Measurements from ENCODE around the gene CDH5.

The CDH5 gene

GRCh38 chr16:66432429-66432828 is 65.9 kb downstream of the CDH5 start:
- Histone ChIP-seq H3K36me3 (ENCODE audit: insufficient read depth, low read length) (no peaks in the 10 kb centered on the region), H3K9me3 (ENCODE audit: control insufficient read depth, insufficient read depth, low read length) (no peaks in the 10 kb centered on the region), H3K9ac (ENCODE audit: low read depth, low read length) (no peak overlapping the region), H3K4me1 (ENCODE audit: insufficient read depth, low read length) (peaks cover 14% of the 10 kb centered on the region)

- Histone ChIP-seq H3K9ac (ENCODE audit: low read depth, low read length) (no peak overlapping the region), H3K4me1 (ENCODE audit: insufficient read depth, low read length) (peaks cover 14% of the 10 kb centered on the region), H3K9me3 (ENCODE audit: control insufficient read depth, insufficient read depth, low read length) (no peaks in the 10 kb centered on the region), H3K36me3 (ENCODE audit: insufficient read depth, low read length) (no peaks in the 10 kb centered on the region)
Measured at GRCh38 chr16:66434619-66435430, 68.3 kb downstream of the CDH5 start.

- Histone ChIP-seq H3K9ac (ENCODE audit: low read depth, low read length) (no peak overlapping the region), H3K36me3 (ENCODE audit: insufficient read depth, low read length) (no peaks in the 10 kb centered on the region), H3K4me1 (ENCODE audit: insufficient read depth, low read length) (peaks cover 14% of the 10 kb centered on the region), H3K9me3 (ENCODE audit: control insufficient read depth, insufficient read depth, low read length) (no peaks in the 10 kb centered on the region)
Measured at GRCh38 chr16:66435896-66436295, 69.4 kb downstream of the CDH5 start.

GRCh38 chr16:66437391-66437945 is 71.0 kb downstream of the CDH5 start:
- Histone ChIP-seq H3K36me3 (ENCODE audit: insufficient read depth, low read length) (no peaks in the 10 kb centered on the region), H3K9ac (ENCODE audit: low read depth, low read length) (no peak overlapping the region), H3K4me1 (ENCODE audit: insufficient read depth, low read length) (peaks cover 14% of the 10 kb centered on the region), H3K9me3 (ENCODE audit: control insufficient read depth, insufficient read depth, low read length) (no peaks in the 10 kb centered on the region)

- Histone ChIP-seq H3K9me3 (ENCODE audit: control insufficient read depth, insufficient read depth, low read length) (no peaks in the 10 kb centered on the region), H3K4me1 (ENCODE audit: insufficient read depth, low read length) (peaks cover 13% of the 10 kb centered on the region), H3K36me3 (ENCODE audit: insufficient read depth, low read length) (no peaks in the 10 kb centered on the region), H3K9ac (ENCODE audit: low read depth, low read length) (no peak overlapping the region)
Measured at GRCh38 chr16:66438536-66438935, 72.0 kb downstream of the CDH5 start.

GRCh38 chr16:66439051-66439730 is 72.7 kb downstream of the CDH5 start:
- H3K36me3 ChIP-seq (ENCODE audit: insufficient read depth, low read length), result no peaks in the 10 kb centered on the region
- H3K9ac ChIP-seq (ENCODE audit: low read depth, low read length), result no peak overlapping the region
- peaks cover 12% of the 10 kb centered on the region for H3K4me1 ChIP-seq (ENCODE audit: insufficient read depth, low read length)
- no peaks in the 10 kb centered on the region for H3K9me3 ChIP-seq (ENCODE audit: control insufficient read depth, insufficient read depth, low read length)

- H3K9ac ChIP-seq (ENCODE audit: low read depth, low read length), result no peak overlapping the region
- no peaks in the 10 kb centered on the region for H3K36me3 ChIP-seq (ENCODE audit: insufficient read depth, low read length)
- H3K4me1 ChIP-seq (ENCODE audit: insufficient read depth, low read length), result peaks cover 5% of the 10 kb centered on the region; the same call in 1 of the 2 replicates
- H3K9me3 ChIP-seq (ENCODE audit: control insufficient read depth, insufficient read depth, low read length), result no peaks in the 10 kb centered on the region
Measured at GRCh38 chr16:66440271-66440802, 73.8 kb downstream of the CDH5 start.

- H3K9me3 ChIP-seq (ENCODE audit: control insufficient read depth, insufficient read depth, low read length), result no peaks in the 10 kb centered on the region
Measured at GRCh38 chr16:66440970-66441369, 74.5 kb downstream of the CDH5 start.

GRCh38 chr16:66441586-66442375 is 75.3 kb downstream of the CDH5 start:
- H3K4me1 ChIP-seq (ENCODE audit: insufficient read depth, low read length), result peaks cover 5% of the 10 kb centered on the region; the same call in 1 of the 2 replicates
- no peak overlapping the region for H3K9ac ChIP-seq (ENCODE audit: low read depth, low read length)
- no peaks in the 10 kb centered on the region for H3K9me3 ChIP-seq (ENCODE audit: control insufficient read depth, insufficient read depth, low read length)
- H3K36me3 ChIP-seq (ENCODE audit: insufficient read depth, low read length), result no peaks in the 10 kb centered on the region

More at GRCh38 chr16:66440970-66441369, 74.5 kb downstream of the CDH5 start:
- Histone ChIP-seq H3K9ac (ENCODE audit: low read depth, low read length) (no peak overlapping the region), H3K36me3 (ENCODE audit: insufficient read depth, low read length) (no peaks in the 10 kb centered on the region), H3K4me1 (ENCODE audit: insufficient read depth, low read length) (peaks cover 5% of the 10 kb centered on the region; the same call in 1 of the 2 replicates)

- Histone ChIP-seq H3K4me1 (ENCODE audit: insufficient read depth, low read length) (peaks cover 5% of the 10 kb centered on the region; the same call in 1 of the 2 replicates), H3K36me3 (ENCODE audit: insufficient read depth, low read length) (no peaks in the 10 kb centered on the region), H3K9ac (ENCODE audit: low read depth, low read length) (no peak overlapping the region), H3K9me3 (ENCODE audit: control insufficient read depth, insufficient read depth, low read length) (no peaks in the 10 kb centered on the region)
Measured at GRCh38 chr16:66442502-66443268, 76.2 kb downstream of the CDH5 start.

GRCh38 chr16:66443269-66443652 is 76.8 kb downstream of the CDH5 start:
- Histone ChIP-seq H3K9me3 (ENCODE audit: control insufficient read depth, insufficient read depth, low read length) (no peaks in the 10 kb centered on the region), H3K36me3 (ENCODE audit: insufficient read depth, low read length) (no peaks in the 10 kb centered on the region), H3K4me1 (ENCODE audit: insufficient read depth, low read length) (0 out of 2 replicates have a peak, but pooled peaks cover 5% of the 10 kb centered on the region), H3K9ac (ENCODE audit: low read depth, low read length) (no peak overlapping the region)

- Histone ChIP-seq H3K4me1 (ENCODE audit: insufficient read depth, low read length) (0 out of 2 replicates have a peak, but pooled peaks cover 5% of the 10 kb centered on the region), H3K36me3 (ENCODE audit: insufficient read depth, low read length) (no peaks in the 10 kb centered on the region), H3K9ac (ENCODE audit: low read depth, low read length) (no peak overlapping the region), H3K9me3 (ENCODE audit: control insufficient read depth, insufficient read depth, low read length) (no peaks in the 10 kb centered on the region)
Measured at GRCh38 chr16:66444049-66444481, 77.6 kb downstream of the CDH5 start.

GRCh38 chr16:66446737-66447136 is 80.2 kb downstream of the CDH5 start:
- Histone ChIP-seq H3K36me3 (ENCODE audit: insufficient read depth, low read length) (no peaks in the 10 kb centered on the region), H3K9ac (ENCODE audit: low read depth, low read length) (no peak overlapping the region), H3K9me3 (ENCODE audit: control insufficient read depth, insufficient read depth, low read length) (no peaks in the 10 kb centered on the region), H3K4me1 (ENCODE audit: insufficient read depth, low read length) (0 out of 2 replicates have a peak, but pooled peaks cover 5% of the 10 kb centered on the region)

Data from ES-I3 (cell line).